Activated naive CD4-positive, alpha-beta T cell treated with anti-CD3 and anti-CD28 coated beads for 36 hours (primary cell): ENCODE results near the gene CACNA1C. TPM values are rescaled to one million over a fixed set of nuclear protein-coding genes. Genes with fewer than 3 reads are reported as not detected.

Source experiments
- CTCF ChIA-PET: fragments of 350-600 bp; sonication (Branson Sonifier 250); formaldehyde crosslinking; loops from one replicate; lab custom pipeline; 2021; ENCODE audit warnings: antibody characterized with exemption; lab: Charles Lee
- DNase-seq: peaks from one replicate; pipeline ENCODE4 v3.0.0-alpha.2; 2020
- H3K27ac Mint-ChIP-seq: one replicate; pipeline ENCODE4 v1.8.0; 2021; ENCODE audit warnings: mild to moderate bottlenecking, mixed read lengths
- H3K27me3 Mint-ChIP-seq: one replicate; pipeline ENCODE4 v1.8.0; 2021; ENCODE audit warnings: low read depth, mixed read lengths
- H3K36me3 Mint-ChIP-seq: one replicate; pipeline ENCODE4 v1.8.0; 2021; ENCODE audit warnings: low read depth, mixed read lengths
- H3K4me1 Mint-ChIP-seq: one replicate; pipeline ENCODE4 v1.8.0; 2021; ENCODE audit warnings: low read depth, mixed read lengths
- H3K4me3 Mint-ChIP-seq: one replicate; pipeline ENCODE4 v1.8.0; 2021; ENCODE audit warnings: mild to moderate bottlenecking, moderate library complexity, mixed read lengths
- H3K9me3 Mint-ChIP-seq: one replicate; pipeline ENCODE4 v1.8.0; 2021; ENCODE audit warnings: mixed read lengths
- intact Hi-C: fragments of 100-400 bp; cut with micrococcal nuclease; formaldehyde crosslinking; loops from one replicate; pipeline ENCODE4 v1.15.1; 2023
- total RNA-seq, 2 experiments: library from RNA; stranded (reverse); gene quantifications; one replicate each; pipeline ENCODE4 v1.2.3, GENCODE V29; 2021

CACNA1C gene
- total RNA-seq, 2 experiments from 2014 or later = 0.02 to 0.12 TPM

DNA sequence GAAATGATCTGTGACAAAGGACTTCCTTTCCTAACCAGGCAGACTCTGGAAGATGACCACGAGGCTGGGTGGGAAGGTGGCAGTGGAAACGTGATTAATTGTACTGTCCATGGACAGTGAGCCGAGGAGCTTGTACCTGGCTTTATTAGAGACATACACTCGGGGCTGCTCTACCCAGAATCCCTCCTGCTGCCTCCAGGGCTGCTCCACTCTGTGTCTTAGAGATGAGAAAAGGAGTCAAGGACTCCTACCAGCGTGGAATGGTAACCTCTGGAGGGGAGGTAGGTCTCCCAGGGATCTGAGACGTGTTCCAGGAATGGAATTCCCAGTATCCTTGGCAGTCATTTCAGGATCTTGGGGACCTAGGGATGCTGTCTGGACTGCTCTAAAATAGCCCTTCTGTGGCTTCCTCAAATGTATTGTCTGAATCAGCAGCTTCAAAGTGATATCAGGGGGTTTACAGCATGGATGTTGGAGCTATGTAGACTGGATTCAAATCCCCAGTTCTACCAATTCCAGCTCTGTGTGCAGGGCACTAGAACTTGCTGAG, 237.8 kb downstream of the CACNA1C start:
- Mint-ChIP-seq H3K4me3 (no peak overlapping the region), H3K36me3 (no peaks in the 10 kb centered on the region), H3K9me3 (no peaks in the 10 kb centered on the region), H3K4me1 (peaks cover 6% of the 10 kb centered on the region), H3K27ac (no peak overlapping the region), H3K27me3 (peaks cover 6% of the 10 kb centered on the region)
- intact Hi-C loops = loop anchor here (2.0 kb wide), 1 partner anchor 234 kb away; no protein-coding TSS in a partner anchor
- CTCF ChIA-PET = interaction anchor here (1.0 to 1.9 kb wide), 7 partner anchors 9 to 293 kb away, joined by 3 to 6 read pairs (median 4); no protein-coding TSS in a partner anchor
- no peak for DNase-seq

DNA sequence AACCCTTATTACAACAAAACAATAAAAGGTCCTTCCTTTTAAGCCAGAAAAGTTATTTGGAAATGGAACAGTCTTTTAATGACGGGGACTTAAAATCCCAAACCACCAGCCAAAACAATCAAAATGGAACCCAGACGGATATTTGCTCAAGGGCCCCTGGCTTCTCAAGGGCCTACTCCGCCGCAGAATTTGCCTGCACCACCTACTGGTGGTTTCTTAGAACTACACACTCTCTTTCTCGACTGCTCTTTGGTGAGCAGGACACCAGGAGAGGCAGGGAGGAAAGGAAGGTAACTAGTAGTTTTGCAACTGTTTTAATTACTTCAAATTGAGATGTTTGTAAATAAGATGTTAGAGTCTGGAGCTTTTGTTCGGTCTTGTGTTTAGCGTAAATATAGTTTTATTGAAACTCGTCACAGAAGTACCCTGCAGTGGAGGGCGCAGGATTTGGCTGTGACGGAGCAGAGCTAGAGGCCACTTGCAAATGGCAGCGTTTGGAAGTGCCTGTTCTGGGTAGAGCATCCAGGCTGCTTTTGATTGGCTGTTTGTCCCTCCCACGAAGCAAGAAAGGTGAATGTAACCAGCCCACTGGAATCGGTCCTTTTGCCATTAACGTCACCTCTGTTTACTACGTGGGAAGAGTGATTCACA, 238.5 kb downstream of the CACNA1C start:
- H3K4me1 Mint-ChIP-seq = peaks cover 6% of the 10 kb centered on the region
- no peaks in the 10 kb centered on the region for H3K9me3 Mint-ChIP-seq
- no peaks in the 10 kb centered on the region for H3K36me3 Mint-ChIP-seq
- H3K27me3 Mint-ChIP-seq = peaks cover 3% of the 10 kb centered on the region
- no peak overlapping the region for H3K4me3 Mint-ChIP-seq
- peak; percentile 57 for DNase-seq
- no peak overlapping the region for H3K27ac Mint-ChIP-seq
- CTCF ChIA-PET = interaction anchor here (1.0 to 1.9 kb wide), 5 partner anchors 9 to 292 kb away, joined by 3 to 6 read pairs (median 6); no protein-coding TSS in a partner anchor
- intact Hi-C loops = loop anchor here (2.0 kb wide), 1 partner anchor 235 kb away; no protein-coding TSS in a partner anchor

- H3K4me1 Mint-ChIP-seq = peaks cover 6% of the 10 kb centered on the region
- H3K4me3 Mint-ChIP-seq = no peak overlapping the region
- no peak for DNase-seq
- H3K27ac Mint-ChIP-seq = no peak overlapping the region
- CTCF ChIA-PET = interaction anchor here (1.0 to 1.9 kb wide), 4 partner anchors 10 to 291 kb away, joined by 3 to 6 read pairs (median 4); no protein-coding TSS in a partner anchor
- intact Hi-C loops = loop anchor here (2.0 kb wide), 1 partner anchor 235 kb away; no protein-coding TSS in a partner anchor
- H3K9me3 Mint-ChIP-seq = no peaks in the 10 kb centered on the region
- H3K36me3 Mint-ChIP-seq = no peaks in the 10 kb centered on the region
- H3K27me3 Mint-ChIP-seq = no peaks in the 10 kb centered on the region
Measured at GRCh38 chr12:2291947-2292346, 239.2 kb downstream of the CACNA1C start.

- peaks cover 6% of the 10 kb centered on the region for H3K4me1 Mint-ChIP-seq
- no peak overlapping the region for H3K4me3 Mint-ChIP-seq
- no peak for DNase-seq
- no peaks in the 10 kb centered on the region for H3K36me3 Mint-ChIP-seq
- H3K27ac Mint-ChIP-seq = no peak overlapping the region
- no peaks in the 10 kb centered on the region for H3K27me3 Mint-ChIP-seq
- H3K9me3 Mint-ChIP-seq = no peaks in the 10 kb centered on the region
- intact Hi-C loops = no loop called here
- CTCF ChIA-PET = interaction anchor here (1.1 kb wide), 1 partner anchor 168 kb away, joined by 3 read pairs; no protein-coding TSS in a partner anchor
Measured at GRCh38 chr12:2292560-2292959, 239.8 kb downstream of the CACNA1C start.

GRCh38 chr12:2294651-2295475, 242.1 kb downstream of the CACNA1C start:
- no peak for DNase-seq
- no peaks in the 10 kb centered on the region for H3K27me3 Mint-ChIP-seq
- intact Hi-C loops = no loop called here
- no peaks in the 10 kb centered on the region for H3K36me3 Mint-ChIP-seq
- CTCF ChIA-PET = interaction anchor here (1.1 kb wide), 1 partner anchor 10 kb away, joined by 4 read pairs; no protein-coding TSS in a partner anchor
- H3K4me3 Mint-ChIP-seq = no peak overlapping the region
- peaks cover 10% of the 10 kb centered on the region for H3K4me1 Mint-ChIP-seq
- H3K9me3 Mint-ChIP-seq = no peaks in the 10 kb centered on the region
- H3K27ac Mint-ChIP-seq = no peak overlapping the region

- Mint-ChIP-seq H3K4me3 (no peak overlapping the region), H3K9me3 (no peaks in the 10 kb centered on the region), H3K27ac (no peak overlapping the region), H3K27me3 (no peaks in the 10 kb centered on the region), H3K36me3 (no peaks in the 10 kb centered on the region), H3K4me1 (peaks cover 10% of the 10 kb centered on the region)
- DNase-seq = no peak
- intact Hi-C loops = no loop called here
- CTCF ChIA-PET = no interaction called here
Measured at GRCh38 chr12:2295941-2296461, 243.2 kb downstream of the CACNA1C start.

DNA sequence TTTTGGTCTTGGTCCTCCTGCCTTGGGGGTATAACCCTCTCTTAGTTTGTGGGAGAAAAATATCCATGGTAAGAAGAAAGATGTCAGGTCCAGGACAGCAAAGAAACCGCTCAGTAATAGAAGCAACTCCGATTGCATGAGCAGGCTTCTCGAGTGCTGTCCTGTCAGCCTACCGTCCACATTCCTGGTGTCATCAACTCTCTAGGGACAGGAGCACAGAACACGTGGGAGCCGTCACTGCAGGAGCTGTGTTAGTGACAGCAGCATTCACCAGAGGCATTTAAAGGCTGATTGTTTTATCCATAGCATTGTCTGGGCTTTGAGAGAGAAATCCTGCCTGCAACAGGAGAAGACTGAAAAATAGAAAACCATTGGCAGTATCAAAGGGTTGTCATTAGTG, 244.2 kb downstream of the CACNA1C start:
- DNase-seq = no peak
- intact Hi-C loops = no loop called here

GRCh38 chr12:2297658-2298057, 244.9 kb downstream of the CACNA1C start:
- H3K9me3 Mint-ChIP-seq = no peaks in the 10 kb centered on the region
- H3K4me1 Mint-ChIP-seq = peaks cover 10% of the 10 kb centered on the region
- no peak overlapping the region for H3K27ac Mint-ChIP-seq
- CTCF ChIA-PET = no interaction called here
- no peaks in the 10 kb centered on the region for H3K27me3 Mint-ChIP-seq
- H3K4me3 Mint-ChIP-seq = no peak overlapping the region
- no peaks in the 10 kb centered on the region for H3K36me3 Mint-ChIP-seq
- intact Hi-C loops = no loop called here
- no peak for DNase-seq

More for the DNA sequence above, 244.2 kb downstream of the CACNA1C start:
- no peaks in the 10 kb centered on the region for H3K9me3 Mint-ChIP-seq
- CTCF ChIA-PET = no interaction called here
- H3K27ac Mint-ChIP-seq = no peak overlapping the region
- H3K27me3 Mint-ChIP-seq = no peaks in the 10 kb centered on the region
- no peaks in the 10 kb centered on the region for H3K36me3 Mint-ChIP-seq
- H3K4me3 Mint-ChIP-seq = no peak overlapping the region
- H3K4me1 Mint-ChIP-seq = peaks cover 10% of the 10 kb centered on the region

DNA sequence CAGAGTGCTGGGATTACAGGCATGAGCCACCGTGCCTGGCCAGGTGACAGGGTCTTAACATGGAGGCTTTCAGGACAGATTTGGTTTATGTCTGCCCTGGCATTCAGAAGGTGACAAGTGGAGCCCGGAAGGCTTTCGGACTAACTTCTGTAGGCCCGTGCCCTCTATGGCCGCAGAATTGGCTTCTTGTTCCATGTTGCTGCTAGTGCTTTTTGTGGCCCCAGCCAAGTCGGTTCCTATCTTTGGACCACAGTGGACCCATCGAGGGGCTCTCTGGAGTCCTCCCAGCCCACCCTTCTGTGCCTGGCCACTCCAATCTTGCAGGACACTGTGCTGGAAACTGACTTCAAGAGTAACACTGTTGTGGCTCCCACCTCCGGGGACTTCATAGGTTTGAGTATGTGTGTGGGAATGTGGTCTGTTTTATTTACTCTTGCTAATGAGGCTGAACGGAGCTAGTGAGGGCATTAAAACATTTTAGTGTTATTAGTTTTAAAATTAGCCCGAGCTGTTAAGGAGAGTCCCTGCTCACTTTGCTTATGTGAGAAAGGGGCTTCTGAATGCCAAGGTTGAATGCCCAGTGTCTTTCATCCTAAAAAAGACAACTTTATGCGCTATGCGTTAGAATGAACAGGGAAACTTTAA, 245.9 kb downstream of the CACNA1C start:
- H3K9me3 Mint-ChIP-seq = no peaks in the 10 kb centered on the region
- peaks cover 10% of the 10 kb centered on the region for H3K4me1 Mint-ChIP-seq
- CTCF ChIA-PET = no interaction called here
- no peak overlapping the region for H3K4me3 Mint-ChIP-seq
- H3K36me3 Mint-ChIP-seq = no peaks in the 10 kb centered on the region
- no peak overlapping the region for H3K27ac Mint-ChIP-seq
- H3K27me3 Mint-ChIP-seq = no peaks in the 10 kb centered on the region
- DNase-seq = no peak
- intact Hi-C loops = no loop called here

GRCh38 chr12:2299206-2299605, 246.4 kb downstream of the CACNA1C start:
- no peak overlapping the region for H3K27ac Mint-ChIP-seq
- DNase-seq = peak; percentile 27
- H3K9me3 Mint-ChIP-seq = no peaks in the 10 kb centered on the region
- CTCF ChIA-PET = no interaction called here
- peaks cover 10% of the 10 kb centered on the region for H3K4me1 Mint-ChIP-seq
- intact Hi-C loops = no loop called here
- no peaks in the 10 kb centered on the region for H3K36me3 Mint-ChIP-seq
- H3K4me3 Mint-ChIP-seq = no peak overlapping the region
- H3K27me3 Mint-ChIP-seq = no peaks in the 10 kb centered on the region

DNA sequence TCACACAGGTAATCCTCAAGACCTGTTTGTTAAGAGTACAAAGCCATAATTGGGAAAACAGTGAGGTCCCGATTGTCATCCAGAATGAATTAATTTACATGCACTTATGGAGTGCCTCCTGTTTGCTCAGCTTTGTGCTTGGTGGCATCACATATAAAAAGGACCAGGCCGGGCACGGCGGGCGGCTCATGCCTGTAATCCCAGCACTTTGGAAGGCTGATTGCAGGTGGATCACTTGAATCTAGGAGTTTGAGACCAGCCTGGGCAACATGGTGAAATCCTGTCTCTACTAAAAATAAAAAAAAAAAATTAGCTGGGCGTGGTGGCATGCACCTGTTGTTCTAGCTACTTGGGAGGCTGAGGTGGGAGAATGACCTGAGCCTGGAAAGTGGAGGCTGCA, 247.4 kb downstream of the CACNA1C start:
- Mint-ChIP-seq H3K36me3 (no peaks in the 10 kb centered on the region), H3K4me3 (no peak overlapping the region), H3K4me1 (peaks cover 6% of the 10 kb centered on the region), H3K9me3 (no peaks in the 10 kb centered on the region), H3K27me3 (no peaks in the 10 kb centered on the region), H3K27ac (no peak overlapping the region)
- CTCF ChIA-PET = no interaction called here
- no peak for DNase-seq
- intact Hi-C loops = no loop called here

- intact Hi-C loops = no loop called here
Measured at GRCh38 chr12:2300886-2301285, 248.1 kb downstream of the CACNA1C start.

More at GRCh38 chr12:2300886-2301285, 248.1 kb downstream of the CACNA1C start:
- DNase-seq = no peak
- CTCF ChIA-PET = no interaction called here
- H3K9me3 Mint-ChIP-seq = no peaks in the 10 kb centered on the region
- H3K27ac Mint-ChIP-seq = no peak overlapping the region
- H3K27me3 Mint-ChIP-seq = no peaks in the 10 kb centered on the region
- H3K4me3 Mint-ChIP-seq = no peak overlapping the region
- H3K36me3 Mint-ChIP-seq = no peaks in the 10 kb centered on the region
- peaks cover 4% of the 10 kb centered on the region for H3K4me1 Mint-ChIP-seq
